T47D (cell line): ENCODE results near the gene SPRN.

ENCODE experiments used
- DNase-seq, 2 experiments: peaks; one replicate each; pipeline versions ENCODE4 v3.0.0 to v3.0.0-alpha.2; 2011 to 2012; ENCODE audit warnings: low read depth in 1 of 2, low spot score in 1 of 2
- JUND ChIP-seq: IDR thresholded peaks from 2 replicates; pipeline ENCODE4 v1.6.1; 2012; ENCODE audit warnings: low read depth
- in situ Hi-C: cut with HindIII; loops from 2 replicates; pipeline ENCODE4 v1.10.0; 2016; ENCODE audit warnings: low sequenced_read_pairs, low pct_unique_long_range_greater_than_20kb

SPRN gene

GRCh38 chr10:133461027-133461426 lies 36.6 kb upstream of the SPRN start:
- TF ChIP-seq JUND: no peak
- in situ Hi-C loops: no loop called here
- no peak for DNase-seq

- TF ChIP-seq JUND: no peak
- DNase-seq: no peak
- in situ Hi-C loops: no loop called here
These were observed 35.9 kb upstream of the SPRN start for GRCh38 chr10:133460208-133460769.

DNA sequence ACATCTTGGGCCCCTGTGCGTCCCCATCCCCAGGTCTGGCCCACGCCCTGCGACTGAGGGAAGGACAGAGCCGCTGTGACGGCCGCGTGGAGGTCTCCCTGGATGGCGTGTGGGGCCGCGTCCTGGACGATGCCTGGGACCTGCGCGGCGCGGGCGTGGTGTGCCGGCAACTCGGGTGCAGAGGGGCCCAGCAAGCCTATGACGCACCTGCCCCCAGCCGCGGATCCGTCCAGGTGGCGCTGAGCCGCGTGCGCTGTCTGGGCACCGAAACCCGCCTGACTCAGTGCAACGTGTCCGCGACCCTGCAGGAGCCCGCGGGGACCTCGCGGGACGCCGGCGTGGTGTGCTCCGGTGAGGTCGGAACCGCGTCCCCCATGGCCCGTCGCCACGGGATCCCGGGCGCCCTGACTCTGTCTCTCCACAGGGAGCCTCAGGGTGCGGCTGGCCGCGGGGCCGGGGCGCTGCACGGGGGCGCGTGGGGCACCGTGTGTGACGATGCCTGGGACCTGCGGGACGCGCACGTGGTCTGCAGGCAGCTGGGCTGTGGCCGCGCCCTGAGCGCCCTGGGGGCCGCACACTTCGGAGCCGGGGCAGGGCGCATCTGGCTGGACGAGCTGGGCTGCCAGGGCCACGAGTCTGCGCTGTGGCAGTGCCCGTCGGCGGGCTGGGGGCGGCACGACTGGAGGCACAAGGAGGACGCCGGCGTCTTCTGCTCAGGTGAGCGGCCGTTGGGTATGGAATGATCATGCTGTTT lies 35.2 kb upstream of the SPRN start:
- in situ Hi-C loops: no loop called here
- no peak for DNase-seq
- no peak for TF ChIP-seq JUND

GRCh38 chr10:133458710-133459453 lies 34.5 kb upstream of the SPRN start:
- TF ChIP-seq JUND: no peak
- DNase-seq: no peak
- in situ Hi-C loops: no loop called here

DNA sequence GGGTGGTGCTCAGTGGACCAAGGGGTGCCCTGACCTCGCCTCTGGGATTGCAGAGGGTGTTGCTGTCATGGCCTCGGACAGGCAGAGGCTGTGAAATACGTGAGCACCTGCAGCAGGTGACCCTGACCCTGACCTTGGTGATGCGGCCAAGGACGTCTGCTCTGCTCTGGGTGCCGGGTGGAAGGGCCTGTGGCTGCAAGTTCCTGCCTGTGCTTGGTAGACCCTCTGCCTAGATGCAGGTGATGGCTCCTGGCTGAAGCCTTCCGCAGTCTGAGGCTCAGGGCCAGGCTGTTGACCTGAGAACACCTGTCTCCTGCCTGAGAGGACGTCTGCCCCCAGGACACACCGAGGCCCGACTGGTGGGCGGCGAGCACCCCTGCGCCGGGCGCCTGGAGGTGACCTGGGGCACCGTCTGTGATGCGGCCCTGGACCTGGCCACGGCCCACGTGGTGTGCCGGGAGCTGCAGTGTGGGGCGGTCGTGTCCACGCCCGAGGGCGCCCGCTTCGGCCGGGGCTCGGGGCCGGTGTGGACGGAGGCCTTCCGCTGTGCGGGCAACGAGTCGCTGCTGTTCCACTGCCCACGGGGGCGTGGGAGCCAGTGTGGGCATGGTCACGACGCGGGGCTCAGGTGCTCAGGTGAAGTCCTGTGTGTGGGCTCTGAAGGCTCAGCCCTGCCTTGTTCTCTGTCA lies 33.7 kb upstream of the SPRN start:
- DNase-seq: no peak
- TF ChIP-seq JUND: no peak
- in situ Hi-C loops: no loop called here

GRCh38 chr10:133457100-133457841 lies 32.8 kb upstream of the SPRN start:
- TF ChIP-seq JUND: no peak
- no peak for DNase-seq
- in situ Hi-C loops: no loop called here

- no peak for TF ChIP-seq JUND
- DNase-seq: no peak
- in situ Hi-C loops: no loop called here
These were observed 31.9 kb upstream of the SPRN start for GRCh38 chr10:133456041-133456951.

- DNase-seq: no peak
- no peak for TF ChIP-seq JUND
- in situ Hi-C loops: no loop called here
These were observed 31.2 kb upstream of the SPRN start for GRCh38 chr10:133455611-133456031.

DNA sequence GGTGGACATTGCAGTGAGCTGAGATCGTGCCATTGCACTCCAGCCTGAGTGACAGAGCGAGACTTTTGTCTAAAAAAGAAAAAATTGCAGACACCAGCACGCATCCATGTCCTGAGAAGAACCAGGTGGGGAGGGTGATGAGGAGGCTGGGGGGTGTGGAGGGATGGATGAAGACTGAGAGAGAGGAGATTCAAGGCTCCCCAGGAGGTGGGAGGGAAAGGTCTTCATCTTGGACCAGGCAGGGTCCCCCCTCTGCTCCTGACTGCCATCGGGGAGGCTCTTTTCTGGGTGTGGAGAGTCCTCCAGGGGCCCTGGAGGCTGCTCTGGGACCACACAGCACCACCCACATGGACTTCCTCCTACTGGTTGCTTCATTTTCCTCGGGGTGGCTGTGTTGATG lies 30.8 kb upstream of the SPRN start:
- no peak for DNase-seq
- TF ChIP-seq JUND: no peak

DNA sequence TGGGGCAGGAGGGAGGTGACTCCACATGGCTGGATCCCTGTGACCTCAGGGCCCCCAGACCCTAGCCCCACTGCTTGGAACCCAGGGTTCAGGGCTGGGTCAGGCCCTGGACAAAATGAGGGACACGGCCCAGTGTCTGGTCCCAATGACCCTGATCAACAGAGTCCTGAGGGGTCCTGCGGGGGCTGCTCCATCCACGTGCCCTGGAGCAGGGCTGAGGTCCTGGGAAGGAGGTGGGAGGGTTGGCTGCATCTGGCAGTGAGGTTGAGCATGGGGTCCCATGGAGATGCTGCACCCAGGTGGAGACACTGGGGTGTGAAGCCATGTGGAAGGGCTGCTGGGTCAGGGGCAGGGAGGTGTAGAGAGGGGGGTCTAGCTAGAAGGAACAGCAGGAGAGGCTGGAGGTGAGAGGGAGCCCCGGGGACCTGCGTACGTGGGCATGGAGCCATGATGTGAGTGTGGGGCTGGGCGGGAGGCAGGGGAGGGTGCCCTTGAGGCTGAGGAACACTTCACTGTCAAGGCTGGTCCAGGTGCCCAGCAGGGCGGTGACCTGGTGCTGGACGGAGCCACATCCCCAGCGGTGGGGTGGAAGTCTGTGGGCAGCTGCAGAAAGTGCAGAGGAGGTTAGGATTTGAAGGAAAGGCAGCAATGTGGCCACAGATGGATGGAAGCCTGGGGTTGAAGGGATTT lies 29.9 kb upstream of the SPRN start:
- in situ Hi-C loops: no loop called here
- DNase-seq: no peak
- TF ChIP-seq JUND: no peak

More for the DNA sequence above, 30.8 kb upstream of the SPRN start:
- in situ Hi-C loops: no loop called here
